ENCODE results near the gene CELF5.

DNA sequence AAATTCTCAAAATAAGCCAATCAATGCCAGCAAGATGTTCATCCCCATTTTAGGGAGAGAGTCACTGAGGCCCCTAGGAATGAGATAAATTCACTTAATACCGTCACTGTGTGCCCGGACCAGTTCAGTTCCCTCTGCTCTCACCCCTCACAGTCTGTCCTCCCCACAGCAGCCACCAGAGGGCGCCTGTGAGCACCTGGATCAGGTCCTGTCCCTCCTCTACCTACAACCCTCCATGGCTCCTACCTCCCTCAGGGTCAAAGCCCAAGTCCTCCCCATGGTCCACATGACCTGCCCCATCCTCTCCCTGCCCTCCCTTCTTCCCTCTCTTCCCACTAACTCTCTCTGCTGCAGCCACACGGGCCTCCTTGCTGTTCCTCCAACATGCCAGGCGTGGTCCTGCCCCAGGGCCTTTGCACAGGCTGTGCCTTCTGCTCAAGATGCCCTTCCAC is 100.0 kb downstream of the CELF5 start:
- TF ChIP-seq, protein P1, sequence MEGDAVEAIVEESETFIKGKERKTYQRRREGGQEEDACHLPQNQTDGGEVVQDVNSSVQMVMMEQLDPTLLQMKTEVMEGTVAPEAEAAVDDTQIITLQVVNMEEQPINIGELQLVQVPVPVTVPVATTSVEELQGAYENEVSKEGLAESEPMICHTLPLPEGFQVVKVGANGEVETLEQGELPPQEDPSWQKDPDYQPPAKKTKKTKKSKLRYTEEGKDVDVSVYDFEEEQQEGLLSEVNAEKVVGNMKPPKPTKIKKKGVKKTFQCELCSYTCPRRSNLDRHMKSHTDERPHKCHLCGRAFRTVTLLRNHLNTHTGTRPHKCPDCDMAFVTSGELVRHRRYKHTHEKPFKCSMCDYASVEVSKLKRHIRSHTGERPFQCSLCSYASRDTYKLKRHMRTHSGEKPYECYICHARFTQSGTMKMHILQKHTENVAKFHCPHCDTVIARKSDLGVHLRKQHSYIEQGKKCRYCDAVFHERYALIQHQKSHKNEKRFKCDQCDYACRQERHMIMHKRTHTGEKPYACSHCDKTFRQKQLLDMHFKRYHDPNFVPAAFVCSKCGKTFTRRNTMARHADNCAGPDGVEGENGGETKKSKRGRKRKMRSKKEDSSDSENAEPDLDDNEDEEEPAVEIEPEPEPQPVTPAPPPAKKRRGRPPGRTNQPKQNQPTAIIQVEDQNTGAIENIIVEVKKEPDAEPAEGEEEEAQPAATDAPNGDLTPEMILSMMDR (conservative IDR thresholded peaks at IDR 0.05; ENCODE audit: low read length): peak; percentile 86
- TF ChIP-seq EZH2phosphoT487 (IDR thresholded peaks at IDR 0.05; ENCODE audit: borderline replicate concordance, low read depth, low read length): no peak

Measured in OCI-LY7 (cell line).